C4-2B (cell line): Measurements from ENCODE around the gene CLDN34.

ENCODE experiments used
- H3K27ac ChIP-seq: fragments of 450-650 bp; 2 replicates; pipeline ENCODE4 v1.5.1; 2017
- CTCF ChIP-seq: fragments of 450-650 bp; conservative IDR thresholded peaks from 2 replicates; pipeline ENCODE4 v1.5.1; 2017; ENCODE audit warnings: mild to moderate bottlenecking
- ZFX ChIP-seq: fragments of 450-650 bp; IDR thresholded peaks from 2 replicates; pipeline ENCODE4 v1.6.1; 2017

Gene CLDN34

GRCh38 chrX:10006770-10007169 lies 39.6 kb downstream of the CLDN34 start:
- no peak for TF ChIP-seq CTCF
- TF ChIP-seq ZFX, result no peak
- H3K27ac ChIP-seq, result no peak overlapping the region

DNA sequence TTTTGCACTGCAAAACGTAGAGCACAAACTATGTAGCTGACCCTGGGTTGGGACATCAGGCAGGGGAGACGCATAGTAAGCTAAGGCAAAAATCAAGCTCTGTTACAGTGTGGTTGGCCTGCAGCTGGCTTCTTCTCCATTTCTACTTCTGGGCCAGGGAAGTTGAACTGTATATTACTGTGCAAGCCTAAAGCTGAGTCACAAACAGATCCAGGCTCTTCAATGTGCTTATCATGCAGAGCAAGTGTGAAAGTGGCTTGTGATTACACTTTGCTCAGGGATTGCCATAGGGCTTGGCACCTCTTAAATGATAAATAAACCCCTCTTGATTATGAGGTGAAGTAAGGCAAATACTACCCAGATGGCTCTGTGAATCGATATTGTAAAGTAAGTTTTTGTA lies 40.5 kb downstream of the CLDN34 start:
- TF ChIP-seq CTCF, result no peak
- TF ChIP-seq ZFX, result no peak
- no peak overlapping the region for H3K27ac ChIP-seq

DNA sequence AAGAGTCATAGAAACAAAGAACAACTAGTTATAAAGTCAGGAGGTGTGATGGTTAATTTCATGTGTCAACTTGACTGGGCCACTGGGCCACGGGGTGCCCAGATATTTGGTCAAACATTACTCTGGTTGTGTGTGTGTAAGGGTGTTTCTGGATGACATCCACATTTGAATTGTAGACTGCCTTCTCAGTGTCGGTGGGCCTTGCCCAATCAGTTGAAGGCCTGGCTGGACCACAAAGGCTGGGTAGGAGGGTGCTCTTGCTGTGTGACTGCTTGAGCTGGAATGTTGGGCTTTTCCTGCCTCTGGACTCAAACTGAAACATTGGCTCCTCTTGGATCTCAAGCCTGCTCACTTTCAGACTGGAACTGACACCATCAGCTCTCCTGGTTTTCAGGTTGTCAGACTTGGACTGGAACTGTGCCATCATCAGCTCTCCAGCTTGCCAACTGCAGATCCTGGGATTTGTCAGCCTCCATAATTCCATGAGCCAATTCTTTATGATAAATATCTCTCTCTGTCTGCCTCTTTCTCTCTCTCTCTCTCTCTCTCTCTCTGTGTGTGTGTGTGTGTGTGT lies 41.4 kb downstream of the CLDN34 start:
- no peak overlapping the region for H3K27ac ChIP-seq
- TF ChIP-seq CTCF, result no peak
- TF ChIP-seq ZFX, result no peak

GRCh38 chrX:10009741-10010140 lies 42.6 kb downstream of the CLDN34 start:
- no peak overlapping the region for H3K27ac ChIP-seq
- TF ChIP-seq ZFX (no peak), CTCF (no peak)

DNA sequence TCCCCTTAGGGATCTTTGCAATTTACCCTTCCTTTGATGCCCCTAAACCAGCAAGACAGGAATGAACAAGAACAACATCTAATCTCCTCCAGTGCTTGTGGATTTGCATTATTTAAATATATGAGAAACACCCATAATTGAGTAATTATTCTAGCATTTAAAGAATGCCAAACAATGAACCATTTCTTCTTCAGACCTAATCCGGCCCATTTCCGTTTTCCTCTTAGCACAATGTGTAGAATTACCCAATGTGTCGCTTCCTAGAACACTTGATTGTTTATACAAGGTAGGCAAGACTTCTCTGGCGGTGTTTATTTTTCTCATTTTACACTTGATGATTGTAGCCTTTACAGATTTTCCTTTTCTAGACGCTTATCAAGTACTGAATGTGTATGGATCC lies 43.5 kb downstream of the CLDN34 start:
- TF ChIP-seq CTCF, result no peak
- TF ChIP-seq ZFX, result no peak
- H3K27ac ChIP-seq, result no peak overlapping the region

GRCh38 chrX:10011261-10011931 lies 44.2 kb downstream of the CLDN34 start:
- no peak overlapping the region for H3K27ac ChIP-seq
- TF ChIP-seq CTCF, result no peak
- no peak for TF ChIP-seq ZFX

DNA sequence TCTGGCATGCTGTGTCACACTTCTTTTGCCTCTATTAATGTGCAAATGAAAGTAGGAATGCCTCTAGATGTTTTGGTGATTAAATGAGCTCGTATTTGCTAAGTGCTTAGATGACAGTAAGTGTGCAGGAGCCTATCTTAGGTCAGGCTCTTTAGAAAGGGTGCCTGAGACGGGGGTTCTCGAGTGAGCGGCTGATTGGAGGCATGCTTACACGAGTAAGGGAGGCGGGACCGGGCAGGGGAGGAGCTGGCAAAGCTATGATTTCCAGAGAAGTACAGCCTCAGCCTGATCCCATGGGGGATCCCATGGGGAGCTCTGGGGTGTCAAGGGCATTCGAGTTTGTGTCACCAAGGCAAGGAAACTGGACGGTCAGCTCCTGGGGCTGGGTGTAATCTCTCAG lies 44.8 kb downstream of the CLDN34 start:
- no peak overlapping the region for H3K27ac ChIP-seq
- no peak for TF ChIP-seq CTCF
- no peak for TF ChIP-seq ZFX
